ENCODE measurements around the gene PRELID1.
"Not testable (repeated sequence)": the region's sequence is repeated elsewhere in the genome, so short reads cannot be mapped to it uniquely, and the experiment has no call there.

The PRELID1 gene

GRCh38 chr5:177300236-177300880, 3.2 kb upstream of the PRELID1 start:
- peak; percentile 97 for DNase-seq

DNA sequence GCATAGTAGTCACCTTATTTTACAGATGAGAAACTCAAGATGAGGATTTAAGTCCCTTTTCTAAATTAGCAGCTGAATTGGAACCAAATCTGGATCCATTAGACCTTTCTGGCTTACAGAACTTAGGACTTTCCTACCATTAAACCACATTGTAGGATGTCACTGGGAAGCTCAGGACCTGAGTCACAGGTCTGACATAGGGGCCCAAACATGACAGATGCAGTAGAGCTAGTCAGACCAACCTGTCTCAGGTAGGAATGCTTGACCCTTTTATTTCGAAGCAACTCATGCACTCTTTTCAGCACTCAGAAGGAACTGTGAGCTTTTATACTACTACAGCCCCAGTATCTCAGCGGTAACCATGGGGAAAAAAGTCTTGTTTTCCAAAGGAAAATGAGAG, 2.6 kb upstream of the PRELID1 start:
- DNase-seq: no peak

- no peak for DNase-seq
These were observed 2.0 kb upstream of the PRELID1 start for GRCh38 chr5:177301503-177302165.

GRCh38 chr5:177302354-177303110, 1.1 kb upstream of the PRELID1 start:
- DNase-seq: no peak

DNA sequence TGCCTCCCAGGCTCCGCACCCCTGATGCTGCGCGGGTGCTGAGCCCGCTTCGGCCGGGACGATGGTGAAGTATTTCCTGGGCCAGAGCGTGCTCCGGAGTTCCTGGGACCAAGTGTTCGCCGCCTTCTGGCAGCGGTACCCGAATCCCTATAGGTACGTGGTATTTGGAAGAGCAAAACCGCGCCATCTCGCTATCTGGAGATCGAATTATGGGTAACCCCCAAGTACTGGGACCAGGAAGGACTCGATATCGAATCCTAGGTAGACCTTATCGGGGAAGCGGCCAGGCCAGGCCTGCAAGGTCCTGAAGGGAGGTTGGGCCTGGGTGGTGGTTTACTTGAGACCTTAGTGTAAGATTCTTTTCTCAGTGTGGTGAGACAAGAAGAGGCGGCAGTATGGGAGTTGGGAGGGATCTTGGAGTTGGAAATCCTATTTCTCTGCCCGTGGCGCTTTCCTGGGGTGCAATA, 359 bp downstream of the PRELID1 start:
- DNase-seq: no peak

DNA sequence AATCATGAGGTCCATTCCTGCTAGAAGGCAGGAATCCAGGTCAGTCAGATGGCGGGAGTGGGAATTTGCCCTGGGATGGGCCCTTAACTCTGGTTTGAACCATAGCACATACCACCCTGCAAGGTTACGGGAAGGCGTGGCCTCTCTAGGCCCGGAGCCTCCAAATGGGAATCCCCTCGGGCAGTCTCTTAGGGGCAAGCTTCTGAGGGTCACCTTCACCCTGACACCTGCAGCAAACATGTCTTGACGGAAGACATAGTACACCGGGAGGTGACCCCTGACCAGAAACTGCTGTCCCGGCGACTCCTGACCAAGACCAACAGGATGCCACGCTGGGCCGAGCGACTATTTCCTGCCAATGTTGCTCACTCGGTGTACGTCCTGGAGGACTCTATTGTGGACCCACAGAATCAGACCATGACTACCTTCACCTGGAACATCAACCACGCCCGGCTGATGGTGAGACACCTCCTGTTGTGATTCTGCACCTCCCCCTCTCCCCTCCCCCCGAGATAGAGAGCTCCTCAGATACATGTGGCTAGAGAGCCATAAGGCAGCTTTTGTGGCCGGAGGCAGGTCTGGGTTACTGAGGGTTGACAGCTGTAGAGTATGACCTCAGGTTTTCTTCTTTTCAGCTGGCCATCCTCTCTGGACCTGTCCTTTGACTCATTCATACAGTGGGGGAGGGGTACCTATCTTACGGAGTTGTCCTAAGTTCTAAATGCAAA, 957 bp downstream of the PRELID1 start:
- DNase-seq: no peak

DNA sequence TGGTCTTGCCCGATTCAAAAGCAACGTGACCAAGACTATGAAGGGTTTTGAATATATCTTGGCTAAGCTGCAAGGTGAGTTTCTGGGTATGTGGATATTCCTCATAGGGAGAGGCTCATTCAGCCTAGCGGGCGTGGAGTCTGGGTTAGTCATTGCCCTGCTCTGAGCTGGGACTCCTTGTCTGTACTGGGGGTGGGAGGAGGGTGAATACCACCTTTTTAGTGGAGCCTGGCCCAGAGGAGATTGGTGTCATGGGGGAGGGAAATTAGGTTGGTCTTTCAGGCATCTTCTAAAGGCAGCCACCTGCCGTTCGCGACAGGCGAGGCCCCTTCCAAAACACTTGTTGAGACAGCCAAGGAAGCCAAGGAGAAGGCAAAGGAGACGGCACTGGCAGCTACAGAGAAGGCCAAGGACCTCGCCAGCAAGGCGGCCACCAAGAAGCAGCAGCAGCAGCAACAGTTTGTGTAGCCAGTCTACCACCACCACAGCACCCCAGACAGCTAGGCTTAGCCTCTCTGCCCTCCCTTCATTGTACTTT, 2.6 kb downstream of the PRELID1 start:
- DNase-seq: not testable (repeated sequence)

DNA sequence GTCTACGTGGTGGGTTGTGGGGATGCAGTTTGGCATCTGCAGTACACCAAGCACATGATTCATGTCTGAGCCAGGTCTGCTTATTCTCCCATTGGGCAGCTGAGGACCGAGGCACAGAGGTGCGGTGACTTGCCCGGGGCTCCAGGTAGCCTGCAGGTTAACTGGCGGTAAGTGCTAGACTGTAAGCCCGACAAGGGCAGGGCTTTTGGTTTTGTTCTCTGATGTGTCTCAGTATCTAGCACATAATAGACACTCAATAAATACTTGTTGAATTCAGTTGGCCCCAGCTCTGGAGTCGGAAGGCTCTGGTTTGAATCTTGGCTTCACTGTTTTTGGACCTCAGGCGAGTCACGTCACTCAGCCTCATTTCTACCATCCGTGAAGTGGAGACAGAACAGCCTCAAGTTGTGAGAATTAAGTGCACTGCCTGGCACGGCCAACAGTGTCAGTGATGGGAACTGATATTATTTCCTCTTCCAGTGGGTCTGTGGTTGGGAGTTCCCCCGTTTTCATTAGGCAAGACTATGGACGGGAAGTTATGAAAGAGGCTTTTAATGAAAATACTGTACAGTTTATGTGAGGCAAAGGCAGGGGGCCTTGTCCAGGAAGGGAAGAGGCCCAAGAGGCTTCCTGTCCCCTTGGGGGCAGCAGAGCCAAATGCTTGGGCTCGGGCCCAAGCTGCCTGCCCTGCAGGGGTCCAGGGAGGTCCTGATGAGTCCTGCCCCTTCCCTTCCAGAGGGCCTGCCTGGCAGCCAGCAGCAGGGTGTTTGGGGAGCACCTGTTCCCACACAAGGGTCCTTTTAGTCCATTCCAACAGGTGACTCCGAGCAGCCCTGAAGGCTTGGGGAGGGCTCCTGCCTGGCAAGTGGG, 3.3 kb downstream of the PRELID1 start:
- peak; percentile 95 for DNase-seq

- DNase-seq: no peak
These were observed 4.2 kb downstream of the PRELID1 start for GRCh38 chr5:177307544-177308363.

DNA sequence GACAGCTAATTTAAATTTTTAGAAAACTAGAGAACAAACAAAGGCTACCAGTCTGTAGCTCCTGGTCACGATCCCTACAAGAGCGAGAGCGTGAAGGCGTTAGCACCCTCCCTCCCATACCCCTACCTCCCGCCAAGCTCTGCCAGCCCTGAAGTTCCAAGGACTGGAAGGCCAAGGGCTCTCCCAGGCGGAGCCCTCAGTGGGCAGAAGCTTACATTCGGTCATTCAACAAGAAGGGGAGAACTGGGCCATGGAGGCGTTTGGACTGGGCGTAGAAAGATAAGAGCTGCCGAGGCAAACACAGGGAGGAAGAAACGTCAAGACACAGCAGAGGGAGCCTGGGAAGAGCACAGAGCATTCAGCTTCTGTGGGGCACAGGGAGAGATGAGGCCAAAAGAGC, 5.1 kb downstream of the PRELID1 start:
- DNase-seq: no peak

DNA sequence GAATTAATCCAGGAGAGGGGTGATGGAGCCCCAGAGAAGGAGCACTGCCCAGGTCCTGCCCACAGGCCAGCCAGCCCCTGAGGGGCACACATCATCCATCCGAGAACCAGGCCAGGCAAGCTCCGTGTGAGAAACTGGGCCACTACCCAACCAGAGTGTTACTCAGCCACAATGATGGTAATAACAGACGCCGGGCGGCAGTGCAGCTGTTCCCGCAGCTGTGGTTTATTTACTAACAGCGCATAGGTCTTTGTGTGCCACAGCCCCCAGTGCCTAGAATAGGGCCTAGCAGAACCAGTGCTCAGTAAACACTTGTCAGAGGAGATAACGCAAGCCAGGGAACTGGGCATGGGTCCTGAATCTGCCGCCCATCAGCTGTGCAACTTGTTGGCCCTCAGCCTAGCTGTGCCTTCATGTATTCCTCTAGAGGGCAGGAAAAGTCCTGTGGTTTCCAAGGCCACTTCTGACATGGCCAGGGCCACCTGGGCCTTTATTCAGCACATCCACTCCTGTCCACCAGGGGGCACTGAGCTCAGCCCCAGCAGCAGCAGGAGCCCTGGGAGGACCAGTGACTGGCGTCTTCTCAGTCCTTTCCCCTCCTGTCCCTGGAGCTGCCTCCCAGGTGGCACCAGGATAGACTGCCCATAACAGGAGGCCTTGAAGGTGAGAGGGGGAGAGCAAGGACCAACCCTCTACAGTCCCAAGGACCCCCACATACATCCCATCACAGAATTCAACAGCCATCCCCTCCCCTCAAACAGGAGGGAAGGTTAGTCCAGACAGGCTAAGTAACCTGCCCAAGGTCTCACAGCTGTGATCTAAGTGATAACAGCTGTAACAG, 6.0 kb downstream of the PRELID1 start:
- DNase-seq: peak; percentile 52

DNA sequence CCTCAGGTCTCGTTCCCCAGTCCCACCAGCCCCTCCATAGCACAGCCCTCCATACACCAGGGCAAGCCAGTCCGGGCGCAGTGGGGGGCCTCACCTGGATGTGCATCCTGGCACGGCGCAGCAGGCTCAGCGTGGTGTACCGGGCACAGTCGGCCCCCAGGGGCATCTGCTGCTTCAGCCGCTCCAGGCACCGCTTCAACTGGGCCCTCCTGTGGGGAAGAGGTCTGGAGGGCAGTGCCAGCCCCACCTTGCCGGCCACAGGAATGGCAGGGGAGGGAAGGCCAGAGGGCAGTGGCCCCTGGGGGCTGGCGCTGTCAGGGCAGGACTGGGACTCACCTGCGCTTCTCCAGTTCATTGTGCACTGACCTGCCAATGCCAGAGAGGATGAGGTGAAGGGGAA, 6.7 kb downstream of the PRELID1 start:
- no peak for DNase-seq

DNA sequence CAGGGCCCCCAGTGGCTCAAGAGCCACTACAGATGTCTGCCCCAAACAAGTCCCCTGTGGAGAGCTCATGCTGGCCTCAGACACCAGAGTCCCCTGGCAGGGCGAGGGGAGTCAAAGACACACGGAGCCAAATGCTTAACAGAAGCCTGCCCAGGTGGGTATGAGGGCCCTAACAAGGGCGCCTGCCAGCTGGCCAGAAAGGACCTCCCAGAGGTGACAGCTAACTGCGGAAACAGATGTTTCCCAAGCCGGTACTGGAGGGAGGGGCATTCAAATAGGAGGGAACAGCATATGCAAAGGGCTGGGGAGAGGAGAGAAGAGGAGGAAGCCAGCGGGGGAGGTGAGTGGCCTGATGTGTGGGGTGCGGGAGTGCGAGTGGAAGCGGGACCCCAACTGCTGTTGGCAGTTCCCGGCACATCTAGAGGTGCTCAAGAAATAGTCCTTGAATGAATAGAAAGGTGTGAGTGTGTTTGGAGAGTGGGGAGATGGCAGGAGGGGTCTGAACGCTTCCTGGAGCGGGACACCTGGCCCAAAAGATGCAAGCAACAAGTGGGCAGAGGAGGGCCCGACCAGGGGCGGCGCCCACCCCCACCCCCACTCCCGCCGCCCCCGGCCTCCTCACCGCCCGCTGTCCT, 7.3 kb downstream of the PRELID1 start:
- peak; percentile 51 for DNase-seq

DNA sequence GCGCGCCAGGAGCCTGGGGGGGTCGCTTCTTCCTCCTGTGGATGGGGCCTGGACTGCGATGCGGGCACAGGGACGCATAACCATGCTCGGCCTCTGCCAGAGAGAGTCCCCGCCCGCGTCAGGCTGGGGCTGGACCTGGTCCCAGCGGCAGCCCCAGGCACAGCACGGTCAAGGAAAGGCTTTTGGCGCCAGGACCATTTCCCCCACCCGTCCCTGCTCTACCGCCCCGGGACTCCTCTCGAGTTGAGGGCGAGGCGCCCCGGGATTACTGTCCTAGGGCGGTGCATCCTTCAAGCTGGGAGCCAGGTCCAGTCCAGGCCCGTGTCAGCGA, 7.8 kb downstream of the PRELID1 start:
- DNase-seq: no peak

GRCh38 chr5:177311723-177312648, 8.4 kb downstream of the PRELID1 start, which contains the start of gene MXD3:
MXD3 (minus strand) TSS chr5:177311898; CDS start chr5:177311830, 68 bp downstream.
- peak; percentile 98 for DNase-seq

GRCh38 chr5:177312649-177313181, 9.1 kb downstream of the PRELID1 start:
- no peak for DNase-seq

DNA sequence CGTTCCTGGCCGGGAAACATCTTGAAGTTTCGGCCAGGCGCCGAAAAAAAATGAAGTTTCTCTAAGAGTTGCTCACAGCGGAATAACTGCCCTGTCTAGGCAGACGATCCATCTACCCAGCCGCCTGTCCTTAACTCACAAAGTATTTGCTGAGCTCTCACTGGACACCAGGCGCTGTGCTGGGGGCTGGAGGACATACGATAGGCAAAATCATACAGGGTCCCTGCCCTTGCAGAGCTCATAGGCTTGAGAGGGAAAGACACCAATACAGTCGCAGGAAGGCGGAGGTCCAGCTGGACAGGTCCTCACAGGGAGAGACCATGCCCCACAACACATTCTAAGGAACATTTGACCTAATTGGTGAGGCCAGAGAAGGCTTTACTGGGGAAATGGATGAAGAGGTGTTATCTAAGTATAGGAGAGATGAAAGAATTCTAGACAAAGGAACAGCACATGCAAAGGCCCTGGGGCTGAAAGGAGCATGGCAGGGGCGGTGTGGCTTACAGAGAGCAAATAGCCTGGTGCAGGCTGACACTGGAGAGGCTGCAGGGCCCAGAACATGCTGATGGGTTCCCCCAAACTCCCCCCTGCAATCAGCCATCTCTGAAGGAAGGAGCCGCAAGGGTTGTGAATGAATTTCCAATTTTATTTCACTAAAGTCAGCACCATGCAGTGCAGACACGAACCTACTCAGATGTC, 10.1 kb downstream of the PRELID1 start:
- DNase-seq: no peak

All from suppressor macrophage treated with lipopolysaccharide for 4 hours (primary cell).